Fibroblast of villous mesenchyme (primary cell): ENCODE results near the gene TPM4. TPM values are rescaled to one million over a fixed set of nuclear protein-coding genes. Genes with fewer than 3 reads are reported as not detected.
A peak's percentile ranks its signal among the peaks of the same experiment; 100 is the strongest.

Experiments
- DNase-seq: peaks from one replicate; pipeline ENCODE4 v3.0.0-alpha.2; 2010; ENCODE audit warnings: low read depth
- H3K4me3 ChIP-seq: 2 replicates; pipeline ENCODE4 v1.5.1; 2011; ENCODE audit warnings: low read depth, mild to moderate bottlenecking, low read length
- CTCF ChIP-seq: IDR thresholded peaks from 2 replicates; pipeline ENCODE4 v1.5.1; 2012; ENCODE audit warnings: low read depth, mild to moderate bottlenecking, low read length; ENCODE audit not compliant: insufficient read depth
- total RNA-seq: library from RNA; depleted of rRNA; stranded (reverse); fragments of >200 nt; gene quantifications from 2 replicates; pipeline ENCODE4 v1.2.3, GENCODE V29; 2012

Gene TPM4
- total RNA-seq, 1 donor: 1,470 TPM

DNA sequence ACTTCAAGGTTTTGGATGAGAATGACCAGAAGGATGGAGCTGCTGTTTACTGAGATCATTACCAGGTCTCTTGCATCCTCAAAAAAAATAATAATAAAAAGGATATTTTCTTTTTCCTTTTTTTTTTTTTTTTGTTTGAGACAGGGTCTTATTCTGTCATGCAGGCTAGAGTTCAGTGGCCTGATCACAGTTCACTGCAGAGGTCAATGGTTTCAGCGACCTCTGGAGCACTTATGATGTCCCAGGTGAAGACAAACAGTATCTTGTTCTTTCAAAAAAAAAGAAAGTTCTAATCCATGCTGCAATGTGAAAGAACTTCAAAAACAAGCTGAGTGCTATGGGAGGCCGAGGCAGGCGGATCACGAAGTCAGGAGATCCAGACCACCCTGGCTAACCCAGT lies 30.4 kb upstream of the TPM4 start:
- no peak for TF ChIP-seq CTCF

GRCh38 chr19:16048583-16048982 lies 27.7 kb upstream of the TPM4 start:
- no peak overlapping the region for H3K4me3 ChIP-seq

More for the DNA sequence above, 30.4 kb upstream of the TPM4 start:
- no peak for DNase-seq
- H3K4me3 ChIP-seq: no peak overlapping the region

DNA sequence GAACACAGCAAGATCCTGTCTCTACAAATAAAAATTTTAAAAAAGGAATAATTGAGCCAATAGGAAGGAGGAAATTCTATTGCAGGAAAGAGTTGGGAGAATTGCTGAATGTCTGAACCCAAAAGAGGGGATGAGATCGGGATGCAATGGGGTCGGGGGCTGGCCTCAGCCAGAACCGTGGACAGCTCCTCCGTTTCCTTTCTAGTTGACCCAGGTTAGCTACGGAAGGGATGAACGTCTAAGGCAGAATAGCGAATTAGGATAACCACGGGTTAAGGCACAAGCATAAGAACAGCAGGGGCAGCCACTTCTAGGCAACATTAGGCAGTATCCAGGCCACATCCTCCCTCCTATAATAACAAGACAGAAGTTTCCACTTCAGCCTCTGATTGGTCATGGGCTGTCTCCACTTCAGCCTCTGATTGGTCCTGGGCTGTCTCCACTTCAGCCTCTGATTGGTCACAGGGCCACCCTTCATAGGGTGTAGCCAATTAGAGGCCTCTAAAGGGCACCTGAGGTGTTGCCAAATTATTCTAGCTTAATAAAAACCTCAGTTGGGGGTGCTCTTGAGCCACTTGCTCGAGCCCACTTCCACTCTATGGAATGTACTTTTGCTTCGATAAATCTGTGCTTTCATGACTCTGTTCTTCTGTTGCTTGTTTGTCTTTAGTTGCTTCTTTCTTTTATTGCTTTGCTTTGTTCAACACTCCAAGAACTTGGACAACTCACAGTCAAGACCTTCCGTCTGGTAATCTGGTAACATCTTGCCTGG lies 24.9 kb upstream of the TPM4 start:
- H3K4me3 ChIP-seq: no peak overlapping the region
- TF ChIP-seq CTCF: no peak
- peak; percentile 28 for DNase-seq

More at GRCh38 chr19:16048583-16048982, 27.7 kb upstream of the TPM4 start:
- no peak for TF ChIP-seq CTCF
- DNase-seq: no peak

DNA sequence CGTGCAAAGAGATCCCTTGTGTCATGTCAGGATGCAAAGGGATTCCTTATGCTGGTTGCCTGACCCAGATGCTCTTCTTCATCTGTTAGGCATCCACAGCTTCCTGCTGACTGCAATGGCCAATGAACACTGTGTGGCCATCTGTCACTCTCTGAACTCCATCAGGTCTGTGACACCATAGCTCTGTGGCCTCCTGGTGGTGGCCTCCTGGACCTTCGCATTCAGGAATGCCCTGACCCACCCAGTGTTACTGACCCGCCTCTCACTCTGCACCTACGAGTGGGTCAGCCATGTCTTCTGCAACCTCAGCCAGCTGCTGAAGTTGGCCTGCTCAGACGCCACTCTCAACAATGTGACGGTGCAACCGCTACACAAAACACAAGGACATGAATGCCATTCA lies 23.9 kb upstream of the TPM4 start:
- DNase-seq: no peak
- no peak overlapping the region for H3K4me3 ChIP-seq
- TF ChIP-seq CTCF: no peak

DNA sequence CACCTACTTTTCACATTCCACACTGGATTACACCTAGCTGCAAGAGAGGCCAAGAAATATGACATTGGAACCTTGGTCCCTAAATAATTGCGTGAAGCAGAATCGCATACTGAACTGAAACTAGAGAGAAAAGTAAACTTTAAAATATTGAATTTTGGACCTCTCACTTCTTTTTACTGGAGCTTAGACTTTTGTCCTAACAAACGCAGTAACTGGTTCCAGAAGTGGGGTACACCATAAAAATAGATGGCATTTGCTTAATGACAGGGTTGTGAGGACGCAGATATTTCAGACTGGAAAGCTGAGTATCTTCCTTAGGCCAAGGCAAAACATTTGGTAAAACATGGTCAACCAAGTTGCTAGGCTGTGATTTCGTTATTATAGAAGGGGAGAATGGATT lies 19.2 kb upstream of the TPM4 start:
- DNase-seq: no peak
- H3K4me3 ChIP-seq: no peak overlapping the region
- no peak for TF ChIP-seq CTCF

DNA sequence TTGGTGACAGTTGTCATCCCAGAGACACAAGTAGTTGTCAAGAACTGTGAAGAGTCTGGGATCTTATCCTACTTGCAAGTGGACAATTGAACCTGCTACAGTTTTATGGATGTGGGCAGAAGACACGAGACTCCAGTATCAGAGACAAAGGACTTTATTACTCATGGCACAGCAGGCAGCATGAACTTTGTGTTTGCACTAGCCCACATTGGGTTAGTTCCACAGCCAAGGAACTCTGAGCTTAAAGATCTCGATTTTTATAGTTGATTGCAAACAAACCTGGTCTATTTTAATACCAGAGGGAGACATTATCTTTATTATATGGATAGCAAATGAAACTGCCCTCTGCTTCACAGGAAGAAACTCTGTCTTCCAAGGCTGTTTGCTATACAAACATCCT lies 16.0 kb upstream of the TPM4 start:
- DNase-seq: no peak
- no peak for TF ChIP-seq CTCF
- H3K4me3 ChIP-seq: no peak overlapping the region

DNA sequence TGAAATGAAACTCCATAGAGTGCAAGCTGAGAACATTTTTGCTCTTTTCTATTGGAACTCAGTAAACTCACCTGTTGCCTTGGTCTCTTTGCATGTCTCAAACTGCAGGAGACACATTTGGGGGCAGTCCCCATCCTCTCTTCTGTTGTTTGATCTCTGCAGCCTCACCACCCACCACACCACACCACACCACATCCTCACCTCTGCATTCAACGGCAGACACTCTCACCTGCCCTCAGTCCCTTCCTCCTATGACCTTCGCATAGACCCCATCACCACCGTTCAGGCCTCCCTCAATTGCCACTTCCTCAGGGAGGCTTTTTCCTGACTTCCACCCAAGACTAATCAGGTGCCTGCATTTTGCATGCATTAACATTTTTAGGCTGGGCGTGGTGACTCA lies 14.4 kb upstream of the TPM4 start:
- no peak for DNase-seq
- H3K4me3 ChIP-seq: no peak overlapping the region
- no peak for TF ChIP-seq CTCF
